ENCODE data around the gene ADAM10. TPM values are rescaled to one million over a fixed set of nuclear protein-coding genes. Genes with fewer than 3 reads are reported as not detected.

Gene ADAM10
- total and polyA plus RNA-seq, 4 donors, result 11.6 to 115 (median 57.5) TPM

GRCh38 chr15:58572521-58572920, 177.0 kb downstream of the ADAM10 start:
- no peaks in the 10 kb centered on the region for H3K36me3 ChIP-seq (ENCODE audit: control insufficient read depth in 1 of 2, insufficient read depth in 2 of 2, low read length in 1 of 2)
- ATAC-seq (ENCODE audit: low FRiP score), result no peak
- intact Hi-C loops (cut with DNase I), result no loop called here
- no peaks in the 10 kb centered on the region for H3K27me3 ChIP-seq (ENCODE audit: control insufficient read depth in 1 of 2, insufficient read depth in 2 of 2, low read length in 1 of 2)
- no peak overlapping the region for H3K27ac ChIP-seq (ENCODE audit: low read depth in 1 of 2, low read length in 2 of 2)
- WGBS, 2 donors, result 84 to 98% methylated on average over 4 of the region's 4 CpGs
- no peak overlapping the region for H3K4me3 ChIP-seq (ENCODE audit: low read length in 2 of 2)
- DNase-seq, result no peak
- no peaks in the 10 kb centered on the region for H3K9me3 ChIP-seq (ENCODE audit: control insufficient read depth, low read length)
- no peaks in the 10 kb centered on the region for H3K4me1 ChIP-seq (ENCODE audit: control insufficient read depth in 1 of 2, insufficient read depth in 2 of 2, low read length in 2 of 2)

GRCh38 chr15:58571491-58571890, 178.0 kb downstream of the ADAM10 start:
- Histone ChIP-seq H3K9me3 (ENCODE audit: control insufficient read depth, low read length) (no peaks in the 10 kb centered on the region), H3K4me3 (ENCODE audit: low read length in 2 of 2) (no peak overlapping the region), H3K27me3 (ENCODE audit: control insufficient read depth in 1 of 2, insufficient read depth in 2 of 2, low read length in 1 of 2) (no peaks in the 10 kb centered on the region), H3K4me1 (ENCODE audit: control insufficient read depth in 1 of 2, insufficient read depth in 2 of 2, low read length in 2 of 2) (no peaks in the 10 kb centered on the region), H3K27ac (ENCODE audit: low read depth in 1 of 2, low read length in 2 of 2) (no peak overlapping the region), H3K36me3 (ENCODE audit: control insufficient read depth in 1 of 2, insufficient read depth in 2 of 2, low read length in 1 of 2) (no peaks in the 10 kb centered on the region)
- intact Hi-C loops (cut with DNase I), result no loop called here
- DNase-seq (no peak), ATAC-seq (ENCODE audit: low FRiP score) (no peak)
- 76 to 78% methylated on average over 6 of the region's 6 CpGs for WGBS, 2 donors

- H3K9me3 ChIP-seq (ENCODE audit: control insufficient read depth, low read length), result no peaks in the 10 kb centered on the region
- no peaks in the 10 kb centered on the region for H3K4me1 ChIP-seq (ENCODE audit: control insufficient read depth in 1 of 2, insufficient read depth in 2 of 2, low read length in 2 of 2)
- no peak for ATAC-seq (ENCODE audit: low FRiP score)
- WGBS, 2 donors, result 93 to 100% methylated on average over 1 of the region's 1 CpG
- H3K36me3 ChIP-seq (ENCODE audit: control insufficient read depth in 1 of 2, insufficient read depth in 2 of 2, low read length in 1 of 2), result no peaks in the 10 kb centered on the region
- no peaks in the 10 kb centered on the region for H3K27me3 ChIP-seq (ENCODE audit: control insufficient read depth in 1 of 2, insufficient read depth in 2 of 2, low read length in 1 of 2)
- no peak overlapping the region for H3K27ac ChIP-seq (ENCODE audit: low read depth in 1 of 2, low read length in 2 of 2)
- intact Hi-C loops (cut with DNase I), result no loop called here
- no peak overlapping the region for H3K4me3 ChIP-seq (ENCODE audit: low read length in 2 of 2)
- no peak for DNase-seq
Measured at GRCh38 chr15:58569455-58569854, 180.1 kb downstream of the ADAM10 start.

GRCh38 chr15:58568157-58568571, 181.3 kb downstream of the ADAM10 start:
- WGBS, 2 donors, result 35 to 40% methylated on average over 2 of the region's 2 CpGs
- Histone ChIP-seq H3K4me1 (ENCODE audit: control insufficient read depth in 1 of 2, insufficient read depth in 2 of 2, low read length in 2 of 2) (no peaks in the 10 kb centered on the region), H3K27ac (ENCODE audit: low read depth in 1 of 2, low read length in 2 of 2) (no peak overlapping the region), H3K9me3 (ENCODE audit: control insufficient read depth, low read length) (no peaks in the 10 kb centered on the region), H3K27me3 (ENCODE audit: control insufficient read depth in 1 of 2, insufficient read depth in 2 of 2, low read length in 1 of 2) (no peaks in the 10 kb centered on the region), H3K36me3 (ENCODE audit: control insufficient read depth in 1 of 2, insufficient read depth in 2 of 2, low read length in 1 of 2) (no peaks in the 10 kb centered on the region), H3K4me3 (ENCODE audit: low read length in 2 of 2) (no peak overlapping the region)
- DNase-seq, result peak in 1 of 2 donors; percentile 66
- ATAC-seq (ENCODE audit: low FRiP score), result no peak
- intact Hi-C loops (cut with DNase I), result no loop called here

- WGBS, 2 donors, result 79 to 81% methylated on average over 6 of the region's 6 CpGs
- Histone ChIP-seq H3K4me1 (ENCODE audit: control insufficient read depth in 1 of 2, insufficient read depth in 2 of 2, low read length in 2 of 2) (no peaks in the 10 kb centered on the region), H3K27ac (ENCODE audit: low read depth in 1 of 2, low read length in 2 of 2) (no peak overlapping the region), H3K27me3 (ENCODE audit: control insufficient read depth in 1 of 2, insufficient read depth in 2 of 2, low read length in 1 of 2) (no peaks in the 10 kb centered on the region), H3K9me3 (ENCODE audit: control insufficient read depth, low read length) (no peaks in the 10 kb centered on the region), H3K36me3 (ENCODE audit: control insufficient read depth in 1 of 2, insufficient read depth in 2 of 2, low read length in 1 of 2) (no peaks in the 10 kb centered on the region), H3K4me3 (ENCODE audit: low read length in 2 of 2) (no peak overlapping the region)
- intact Hi-C loops (cut with DNase I), result no loop called here
- ATAC-seq (ENCODE audit: low FRiP score), result no peak
- no peak for DNase-seq
Measured at GRCh38 chr15:58566029-58566428, 183.5 kb downstream of the ADAM10 start.

GRCh38 chr15:58565619-58566018, 183.9 kb downstream of the ADAM10 start:
- Histone ChIP-seq H3K4me3 (ENCODE audit: low read length in 2 of 2) (no peak overlapping the region), H3K27me3 (ENCODE audit: control insufficient read depth in 1 of 2, insufficient read depth in 2 of 2, low read length in 1 of 2) (no peaks in the 10 kb centered on the region), H3K27ac (ENCODE audit: low read depth in 1 of 2, low read length in 2 of 2) (no peak overlapping the region), H3K36me3 (ENCODE audit: control insufficient read depth in 1 of 2, insufficient read depth in 2 of 2, low read length in 1 of 2) (no peaks in the 10 kb centered on the region), H3K9me3 (ENCODE audit: control insufficient read depth, low read length) (no peaks in the 10 kb centered on the region), H3K4me1 (ENCODE audit: control insufficient read depth in 1 of 2, insufficient read depth in 2 of 2, low read length in 2 of 2) (no peaks in the 10 kb centered on the region)
- ATAC-seq (ENCODE audit: low FRiP score) (no peak), DNase-seq (no peak)
- 68% methylated on average over 4 of the region's 4 CpGs for WGBS, 2 donors
- intact Hi-C loops (cut with DNase I), result no loop called here

GRCh38 chr15:58564981-58565380, 184.5 kb downstream of the ADAM10 start:
- WGBS, 2 donors, result 77% methylated on average over 6 of the region's 6 CpGs
- no peaks in the 10 kb centered on the region for H3K4me1 ChIP-seq (ENCODE audit: control insufficient read depth in 1 of 2, insufficient read depth in 2 of 2, low read length in 2 of 2)
- DNase-seq (no peak), ATAC-seq (ENCODE audit: low FRiP score) (no peak)
- no peaks in the 10 kb centered on the region for H3K9me3 ChIP-seq (ENCODE audit: control insufficient read depth, low read length)
- intact Hi-C loops (cut with DNase I), result no loop called here
- H3K27ac ChIP-seq (ENCODE audit: low read depth in 1 of 2, low read length in 2 of 2), result no peak overlapping the region
- no peak overlapping the region for H3K4me3 ChIP-seq (ENCODE audit: low read length in 2 of 2)
- no peaks in the 10 kb centered on the region for H3K27me3 ChIP-seq (ENCODE audit: control insufficient read depth in 1 of 2, insufficient read depth in 2 of 2, low read length in 1 of 2)
- H3K36me3 ChIP-seq (ENCODE audit: control insufficient read depth in 1 of 2, insufficient read depth in 2 of 2, low read length in 1 of 2), result no peaks in the 10 kb centered on the region

GRCh38 chr15:58562135-58562534, 187.4 kb downstream of the ADAM10 start:
- 46 to 76% methylated on average over 3 of the region's 3 CpGs for WGBS, 2 donors
- Histone ChIP-seq H3K36me3 (ENCODE audit: control insufficient read depth in 1 of 2, insufficient read depth in 2 of 2, low read length in 1 of 2) (no peaks in the 10 kb centered on the region), H3K27me3 (ENCODE audit: control insufficient read depth in 1 of 2, insufficient read depth in 2 of 2, low read length in 1 of 2) (peaks cover 0 to 1% of the 10 kb centered on the region in 2 donors), H3K27ac (ENCODE audit: low read depth in 1 of 2, low read length in 2 of 2) (no peak overlapping the region), H3K4me1 (ENCODE audit: control insufficient read depth in 1 of 2, insufficient read depth in 2 of 2, low read length in 2 of 2) (no peaks in the 10 kb centered on the region), H3K9me3 (ENCODE audit: control insufficient read depth, low read length) (no peaks in the 10 kb centered on the region), H3K4me3 (ENCODE audit: low read length in 2 of 2) (no peak overlapping the region)
- peak in 1 of 2 donors; percentile 33 for DNase-seq
- no peak for ATAC-seq (ENCODE audit: low FRiP score)
- intact Hi-C loops (cut with DNase I), result no loop called here

GRCh38 chr15:58561321-58561720, 188.2 kb downstream of the ADAM10 start:
- intact Hi-C loops (cut with DNase I), result no loop called here
- no peak overlapping the region for H3K4me3 ChIP-seq (ENCODE audit: low read length in 2 of 2)
- 0% methylated on average over 1 of the region's 1 CpG for WGBS, 2 donors
- no peak overlapping the region for H3K27ac ChIP-seq (ENCODE audit: low read depth in 1 of 2, low read length in 2 of 2)
- H3K9me3 ChIP-seq (ENCODE audit: control insufficient read depth, low read length), result no peaks in the 10 kb centered on the region
- H3K36me3 ChIP-seq (ENCODE audit: control insufficient read depth in 1 of 2, insufficient read depth in 2 of 2, low read length in 1 of 2), result no peaks in the 10 kb centered on the region
- H3K27me3 ChIP-seq (ENCODE audit: control insufficient read depth in 1 of 2, insufficient read depth in 2 of 2, low read length in 1 of 2), result peaks cover 0 to 1% of the 10 kb centered on the region in 2 donors
- ATAC-seq (ENCODE audit: low FRiP score) (no peak), DNase-seq (no peak)
- H3K4me1 ChIP-seq (ENCODE audit: control insufficient read depth in 1 of 2, insufficient read depth in 2 of 2, low read length in 2 of 2), result no peaks in the 10 kb centered on the region

Data from aorta (tissue), 5 donors.